ENCODE measurements around the gene RAMAC.

DNA sequence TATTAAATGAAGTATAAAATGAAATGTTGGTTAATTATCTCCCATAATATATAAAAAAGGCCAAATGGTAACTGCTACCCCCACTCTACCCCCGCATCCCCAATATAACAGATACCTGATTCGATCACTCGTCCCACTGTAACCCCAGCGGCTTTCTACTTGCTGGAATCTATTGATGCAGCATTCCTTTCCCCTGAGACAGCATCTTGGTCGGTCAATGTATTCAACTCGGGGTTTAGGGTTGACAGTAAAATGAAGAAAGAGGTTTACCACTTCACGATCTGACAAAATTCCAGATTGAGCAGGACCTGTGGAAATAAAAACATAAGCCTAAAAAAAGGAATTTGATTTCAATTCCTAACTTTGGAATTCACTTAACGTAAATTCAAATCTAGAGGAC is 44.0 kb downstream of the RAMAC start:
- TF ChIP-seq POLR2A (IDR thresholded peaks at IDR 0.05) (no peak), CTCF (IDR thresholded peaks at IDR 0.05) (no peak), POLR2AphosphoS5 (IDR thresholded peaks at IDR 0.05) (no peak)
